Bladder microvascular endothelial cell (primary cell): ENCODE data around the gene MAGEB17. TPM values are rescaled to one million over a fixed set of nuclear protein-coding genes. Genes with fewer than 3 reads are reported as not detected.

ENCODE experiments used
- total RNA-seq: library from RNA; depleted of rRNA; stranded (reverse); fragments of >200 nt; gene quantifications from 2 replicates; pipeline ENCODE4 v1.2.3, GENCODE V29; 2014

The MAGEB17 gene, protein sequence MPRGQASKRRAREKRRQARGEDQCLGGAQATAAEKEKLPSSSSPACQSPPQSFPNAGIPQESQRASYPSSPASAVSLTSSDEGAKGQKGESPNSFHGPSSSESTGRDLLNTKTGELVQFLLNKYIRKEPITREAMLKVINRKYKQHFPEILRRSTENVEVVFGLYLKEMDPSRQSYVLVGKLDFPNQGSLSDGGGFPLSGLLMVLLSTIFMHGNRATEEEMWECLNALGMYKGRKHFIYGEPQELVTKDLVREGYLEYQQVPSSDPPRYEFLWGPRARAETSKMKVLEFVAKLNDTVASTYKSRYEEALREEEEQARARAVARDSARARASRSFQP
- total RNA-seq: not detected in 2 replicates

DNA sequence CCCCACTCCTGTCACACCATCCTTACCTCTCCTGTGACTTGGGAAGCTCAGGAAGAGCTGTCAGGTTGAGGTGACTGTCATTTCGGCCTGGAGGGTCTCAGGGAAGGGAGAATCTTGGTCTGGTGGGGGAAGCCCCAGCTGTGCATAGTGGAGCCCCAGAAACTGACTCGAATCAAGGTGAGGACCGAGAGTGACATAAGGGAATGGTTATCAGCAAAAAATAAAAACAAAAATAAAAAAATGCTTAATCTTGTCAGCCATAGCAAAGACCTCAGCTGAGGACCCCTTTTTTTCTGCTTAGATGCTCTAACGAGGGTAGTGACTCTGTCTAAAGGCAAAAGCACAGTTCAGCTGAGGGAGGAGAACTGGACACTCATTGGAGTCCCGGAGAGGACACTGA lies at the start of gene MAGEB17:
Gene MAGEB17 (plus strand): TSS at position 301 of the 400 bp plus-strand sequence. CDS start 2,902 bp downstream, outside the sequence.

DNA sequence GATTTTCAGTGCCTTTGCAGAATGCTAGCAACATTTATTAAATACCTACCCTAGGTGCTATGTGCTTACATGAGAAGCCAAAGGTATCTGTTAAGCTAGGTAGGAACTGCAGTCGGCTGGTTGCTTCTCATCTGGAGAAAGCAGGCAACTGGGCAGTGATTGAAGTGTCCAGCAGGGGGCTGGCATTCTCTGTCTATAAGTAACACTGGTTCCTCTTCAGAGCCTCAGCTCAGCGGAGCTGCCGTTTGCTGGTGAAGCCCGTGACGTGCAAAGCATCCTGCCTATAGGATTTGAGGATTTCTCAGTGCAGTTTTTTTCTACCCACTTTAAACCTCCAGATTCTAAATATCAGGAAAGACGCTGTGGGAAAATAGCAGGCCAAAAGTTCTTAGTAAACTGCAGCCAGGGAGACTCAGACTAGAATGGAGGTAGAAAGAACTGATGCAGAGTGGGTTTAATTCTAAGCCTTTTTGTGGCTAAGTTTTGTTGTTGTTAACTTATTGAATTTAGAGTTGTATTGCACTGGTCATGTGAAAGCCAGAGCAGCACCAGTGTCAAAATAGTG lies 44.0 kb upstream of the MAGEB17 start, which contains the start of gene GRPR:
Gene GRPR (plus strand): TSS at position 344 of the 565 bp plus-strand sequence. CDS start 389 bp downstream, outside the sequence.

Other genes with a start within 250 kb of the MAGEB17 start
- under 0.01 and 0.13 TPM in 2 replicates for gene GRPR, start 43.9 kb upstream of the MAGEB17 start, total RNA-seq